Osteoblast (primary cell): ENCODE measurements around the gene RYK. TPM values are rescaled to one million over a fixed set of nuclear protein-coding genes. Genes with fewer than 3 reads are reported as not detected.

Experiments
- DNase-seq: peaks from one replicate; pipeline ENCODE4 v3.0.0; 2011; ENCODE audit warnings: low spot score, mixed read lengths; ENCODE audit not compliant: insufficient read length; ENCODE audit errors: missing footprints
- H2AFZ ChIP-seq: 2 replicates; pipeline ENCODE4 v1.6.0; 2011; ENCODE audit warnings: mild to moderate bottlenecking, low read length
- H3K27ac ChIP-seq: 2 replicates; pipeline ENCODE4 v1.5.1; 2011; ENCODE audit warnings: mild to moderate bottlenecking, low read depth, low read length, moderate library complexity
- H3K27me3 ChIP-seq: 2 replicates; pipeline ENCODE4 v1.6.0; 2012; ENCODE audit warnings: mild to moderate bottlenecking, control low read depth, inconsistent platforms, low read length, moderate library complexity; ENCODE audit not compliant: insufficient read depth
- H3K36me3 ChIP-seq: 2 replicates; pipeline ENCODE4 v1.5.1; 2011; ENCODE audit warnings: mild to moderate bottlenecking, low read length, control low read depth, moderate library complexity; ENCODE audit not compliant: insufficient read depth
- H3K4me1 ChIP-seq: 2 replicates; pipeline ENCODE4 v1.5.1; 2011; ENCODE audit warnings: mild to moderate bottlenecking, low read length, control low read depth, moderate library complexity; ENCODE audit not compliant: insufficient read depth
- H3K4me2 ChIP-seq: 2 replicates; pipeline ENCODE4 v1.6.0; 2011; ENCODE audit warnings: mild to moderate bottlenecking, low read length; ENCODE audit not compliant: insufficient read depth
- H3K4me3 ChIP-seq: fragments of 200-600 bp; sonication (generic); 3 replicates; pipeline ENCODE4 v1.5.1; 2012; ENCODE audit warnings: mild to moderate bottlenecking, low read length, inconsistent platforms; ENCODE audit not compliant: insufficient read depth
- H3K79me2 ChIP-seq: 2 replicates; pipeline ENCODE4 v1.6.0; 2012; ENCODE audit warnings: mild to moderate bottlenecking, low read length, control low read depth, inconsistent platforms; ENCODE audit not compliant: insufficient read depth
- H3K9me3 ChIP-seq: 2 replicates; pipeline ENCODE4 v1.5.1; 2011; ENCODE audit warnings: low read depth, low read length, control low read depth
- H4K20me1 ChIP-seq: 2 replicates; pipeline ENCODE4 v1.6.0; 2012; ENCODE audit warnings: mild to moderate bottlenecking, low read length, control low read depth; ENCODE audit not compliant: insufficient read depth
- total RNA-seq: library from RNA; depleted of rRNA; stranded (reverse); fragments of >200 nt; gene quantifications from 2 replicates; pipeline ENCODE4 v1.2.3, GENCODE V29; 2012
- TF ChIP-seq, protein P1 (sequence below): IDR thresholded peaks from 2 replicates; pipeline ENCODE4 v1.5.1; 2011; ENCODE audit warnings: mild to moderate bottlenecking, low read depth, low read length, moderate library complexity; ENCODE audit errors: extremely low read depth

RYK gene
- total RNA-seq, 1 donor, result 117 TPM

DNA sequence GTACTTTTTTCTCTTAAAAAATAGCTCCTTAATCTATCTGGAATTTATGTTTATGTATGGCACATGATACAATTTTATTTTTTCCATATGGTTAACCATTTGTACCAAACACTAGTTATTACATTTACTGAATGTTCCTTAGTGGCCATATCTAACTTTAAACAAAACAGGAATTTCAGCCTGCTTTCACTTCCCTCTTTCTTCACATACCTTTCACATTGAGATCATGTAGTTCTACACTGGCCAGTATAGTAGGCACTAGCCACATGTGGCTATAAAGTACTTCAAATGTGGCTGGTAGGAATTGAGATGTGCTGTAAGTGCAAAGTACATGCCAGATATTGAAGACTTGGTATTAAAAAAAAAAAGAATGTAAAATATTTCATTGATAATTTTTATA lies 4.7 kb upstream of the RYK start:
- H3K4me3 ChIP-seq, result no peak overlapping the region
- no peaks in the 10 kb centered on the region for H3K27me3 ChIP-seq
- peaks cover 7% of the 10 kb centered on the region for H3K79me2 ChIP-seq
- no peak overlapping the region for H3K4me2 ChIP-seq
- H3K4me1 ChIP-seq, result peaks cover 17% of the 10 kb centered on the region
- no peak for DNase-seq
- H3K27ac ChIP-seq, result no peak overlapping the region
- H2AFZ ChIP-seq, result no peak overlapping the region
- no peaks in the 10 kb centered on the region for H3K36me3 ChIP-seq
- H4K20me1 ChIP-seq, result no peaks in the 10 kb centered on the region
- TF ChIP-seq, protein P1, sequence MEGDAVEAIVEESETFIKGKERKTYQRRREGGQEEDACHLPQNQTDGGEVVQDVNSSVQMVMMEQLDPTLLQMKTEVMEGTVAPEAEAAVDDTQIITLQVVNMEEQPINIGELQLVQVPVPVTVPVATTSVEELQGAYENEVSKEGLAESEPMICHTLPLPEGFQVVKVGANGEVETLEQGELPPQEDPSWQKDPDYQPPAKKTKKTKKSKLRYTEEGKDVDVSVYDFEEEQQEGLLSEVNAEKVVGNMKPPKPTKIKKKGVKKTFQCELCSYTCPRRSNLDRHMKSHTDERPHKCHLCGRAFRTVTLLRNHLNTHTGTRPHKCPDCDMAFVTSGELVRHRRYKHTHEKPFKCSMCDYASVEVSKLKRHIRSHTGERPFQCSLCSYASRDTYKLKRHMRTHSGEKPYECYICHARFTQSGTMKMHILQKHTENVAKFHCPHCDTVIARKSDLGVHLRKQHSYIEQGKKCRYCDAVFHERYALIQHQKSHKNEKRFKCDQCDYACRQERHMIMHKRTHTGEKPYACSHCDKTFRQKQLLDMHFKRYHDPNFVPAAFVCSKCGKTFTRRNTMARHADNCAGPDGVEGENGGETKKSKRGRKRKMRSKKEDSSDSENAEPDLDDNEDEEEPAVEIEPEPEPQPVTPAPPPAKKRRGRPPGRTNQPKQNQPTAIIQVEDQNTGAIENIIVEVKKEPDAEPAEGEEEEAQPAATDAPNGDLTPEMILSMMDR, result no peak
- no peaks in the 10 kb centered on the region for H3K9me3 ChIP-seq

DNA sequence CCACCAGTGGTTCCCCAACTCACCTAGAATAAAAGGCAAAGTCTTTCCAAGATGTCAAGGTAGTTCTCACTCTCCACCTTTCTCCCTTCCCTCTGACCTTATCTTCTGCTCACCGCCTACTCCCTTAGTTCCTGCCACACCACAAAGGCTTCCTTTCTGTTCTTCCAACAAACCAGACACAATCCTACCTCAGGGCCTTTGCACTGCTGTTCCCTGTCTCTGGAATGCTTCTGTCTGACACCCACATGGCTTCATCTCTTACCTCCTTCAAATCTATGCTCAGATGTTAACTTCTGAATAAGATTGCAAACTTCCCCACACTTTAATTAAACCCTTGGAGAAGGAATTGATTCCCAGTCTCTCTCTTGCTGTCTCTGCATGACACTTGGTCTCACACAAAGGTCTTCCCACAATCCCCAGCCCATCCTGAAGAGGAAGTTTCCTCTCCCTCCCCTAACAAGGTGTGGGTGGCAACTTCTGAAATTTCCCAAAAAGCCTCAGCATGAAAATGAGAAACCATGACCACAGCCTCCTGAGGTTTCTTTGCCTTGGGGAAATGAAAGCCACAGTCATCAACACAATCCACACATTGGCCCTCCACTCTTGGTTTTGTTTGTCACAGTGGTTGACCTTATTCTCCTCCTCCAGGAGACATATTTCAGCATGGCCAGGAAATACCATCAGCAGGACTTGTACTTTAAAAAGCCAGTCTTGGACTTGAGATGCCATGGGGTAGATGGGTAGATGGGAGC lies 3.0 kb upstream of the RYK start:
- H3K27ac ChIP-seq, result no peak overlapping the region
- no peak for DNase-seq
- H3K9me3 ChIP-seq, result no peaks in the 10 kb centered on the region
- peaks cover 15% of the 10 kb centered on the region for H3K4me1 ChIP-seq
- peaks cover 13% of the 10 kb centered on the region for H4K20me1 ChIP-seq
- H3K4me3 ChIP-seq, result no peak overlapping the region
- H3K79me2 ChIP-seq, result peaks cover 21% of the 10 kb centered on the region
- TF ChIP-seq, protein P1, result no peak
- no peaks in the 10 kb centered on the region for H3K27me3 ChIP-seq
- no peak overlapping the region for H2AFZ ChIP-seq
- H3K36me3 ChIP-seq, result no peaks in the 10 kb centered on the region
- H3K4me2 ChIP-seq, result no peak overlapping the region

DNA sequence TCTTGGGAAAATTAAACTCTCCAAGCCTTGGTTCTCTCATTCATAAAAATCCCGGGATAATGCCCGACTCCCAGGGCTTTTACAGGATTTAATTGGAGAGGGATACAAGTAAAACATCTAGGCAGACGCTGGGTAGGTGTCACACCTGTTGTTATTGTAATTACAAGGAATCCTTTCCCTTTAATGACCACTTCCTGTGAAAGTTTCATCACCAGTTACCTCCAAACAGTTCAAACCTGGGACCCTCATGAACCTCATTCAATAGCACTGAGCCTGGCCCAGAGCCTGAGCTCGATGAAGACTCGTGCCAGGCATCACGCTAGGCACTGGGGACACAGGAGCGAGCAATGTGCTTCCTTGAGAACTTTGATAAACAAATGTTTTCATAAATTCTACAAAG lies 2.1 kb upstream of the RYK start:
- Histone ChIP-seq H3K4me2 (no peak overlapping the region), H3K27ac (no peak overlapping the region), H3K9me3 (no peaks in the 10 kb centered on the region), H3K36me3 (no peaks in the 10 kb centered on the region), H3K4me1 (peaks cover 15% of the 10 kb centered on the region), H2AFZ (peak overlapping the region; percentile 87), H3K27me3 (no peaks in the 10 kb centered on the region), H4K20me1 (peaks cover 22% of the 10 kb centered on the region), H3K79me2 (peaks cover 30% of the 10 kb centered on the region), H3K4me3 (no peak overlapping the region)
- no peak for DNase-seq
- TF ChIP-seq, protein P1, result no peak

DNA sequence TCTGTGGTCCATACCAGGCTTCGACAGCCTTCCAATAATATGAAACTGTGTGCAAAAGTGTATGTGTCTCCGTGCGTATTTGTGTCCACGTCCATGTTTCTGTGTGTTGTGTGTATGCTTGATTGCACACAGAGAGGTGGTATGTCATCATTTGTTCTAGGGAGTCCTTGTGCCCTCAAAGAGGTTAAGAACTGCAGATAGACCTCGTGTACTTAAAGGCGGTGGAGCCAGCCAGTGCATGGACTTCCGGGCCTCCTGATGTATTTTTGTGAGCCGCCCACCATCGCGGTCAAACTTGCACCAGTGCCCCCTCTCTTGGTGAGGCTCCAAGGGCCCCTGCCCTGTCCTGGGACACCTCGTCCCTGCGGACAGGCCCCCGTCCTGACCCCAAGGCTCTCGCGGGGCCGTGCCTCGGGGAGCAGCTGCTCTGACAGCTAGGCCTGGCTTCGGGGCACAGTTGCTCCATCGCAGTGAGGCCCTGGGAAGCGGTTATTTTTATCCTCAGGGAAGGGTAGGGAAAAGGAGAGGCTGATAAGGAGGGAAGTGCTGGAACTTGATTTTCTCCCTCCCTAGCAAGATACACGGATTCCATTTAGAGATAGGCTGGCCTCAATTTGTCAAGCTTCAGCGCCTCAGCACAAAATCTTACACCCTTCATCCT lies 1.2 kb upstream of the RYK start:
- Histone ChIP-seq H4K20me1 (peaks cover 28% of the 10 kb centered on the region), H3K27me3 (no peaks in the 10 kb centered on the region), H3K27ac (no peak overlapping the region), H3K4me1 (peaks cover 15% of the 10 kb centered on the region), H2AFZ (peak overlapping the region; percentile 87), H3K79me2 (peaks cover 39% of the 10 kb centered on the region), H3K4me2 (peak overlapping the region; percentile 85), H3K4me3 (no peak overlapping the region), H3K9me3 (no peaks in the 10 kb centered on the region), H3K36me3 (no peaks in the 10 kb centered on the region)
- DNase-seq, result no peak
- TF ChIP-seq, protein P1, result no peak
